RPMI7951 (cell line): Measurements from ENCODE around the gene TMEM212. TPM values are rescaled to one million over a fixed set of nuclear protein-coding genes. Genes with fewer than 3 reads are reported as not detected.
"Not testable (repeated sequence)": the region's sequence is repeated elsewhere in the genome, so short reads cannot be mapped to it uniquely, and the experiment has no call there.

ENCODE experiments used
- DNase-seq: peaks from one replicate; pipeline ENCODE4 v3.0.0-alpha.2; 2012; ENCODE audit warnings: low read depth
- total RNA-seq: library from RNA; depleted of rRNA; stranded (reverse); fragments of >200 nt; shearing (Covaris generic); gene quantifications from 2 replicates; pipeline ENCODE4 v1.2.3, GENCODE V29; 2014

TMEM212 gene
- total RNA-seq, 1 experiment from 2014 or later: not detected

- no peak for DNase-seq
Measured at GRCh38 chr3:171813278-171813896, 29.8 kb upstream of the TMEM212 start.

- peak; percentile 59 for DNase-seq
Measured at GRCh38 chr3:171813897-171814460, 29.2 kb upstream of the TMEM212 start.

GRCh38 chr3:171814662-171815061 lies 28.5 kb upstream of the TMEM212 start:
- not testable (repeated sequence) for DNase-seq

- DNase-seq: peak; percentile 70
Measured at GRCh38 chr3:171815973-171816595, 27.1 kb upstream of the TMEM212 start.

GRCh38 chr3:171817074-171817800 lies 25.9 kb upstream of the TMEM212 start:
- DNase-seq: no peak

GRCh38 chr3:171821044-171821443 lies 22.1 kb upstream of the TMEM212 start:
- no peak for DNase-seq

GRCh38 chr3:171821778-171822358 lies 21.3 kb upstream of the TMEM212 start:
- no peak for DNase-seq

- DNase-seq: no peak
Measured at GRCh38 chr3:171822431-171823106, 20.6 kb upstream of the TMEM212 start.

GRCh38 chr3:171824116-171824515 lies 19.0 kb upstream of the TMEM212 start:
- no peak for DNase-seq

GRCh38 chr3:171824824-171825221 lies 18.3 kb upstream of the TMEM212 start:
- peak; percentile 77 for DNase-seq

- DNase-seq: peak; percentile 83
Measured at GRCh38 chr3:171825222-171825828, 17.8 kb upstream of the TMEM212 start.

GRCh38 chr3:171827385-171827784 lies 15.8 kb upstream of the TMEM212 start:
- no peak for DNase-seq

- no peak for DNase-seq
Measured at GRCh38 chr3:171827836-171828458, 15.2 kb upstream of the TMEM212 start.

- DNase-seq: no peak
Measured at GRCh38 chr3:171828902-171829770, 14.0 kb upstream of the TMEM212 start.

- DNase-seq: peak; percentile 88
Measured at GRCh38 chr3:171829841-171830517, 13.2 kb upstream of the TMEM212 start.

GRCh38 chr3:171830518-171830875 lies 12.7 kb upstream of the TMEM212 start:
- no peak for DNase-seq

GRCh38 chr3:171831936-171832335 lies 11.2 kb upstream of the TMEM212 start:
- no peak for DNase-seq

GRCh38 chr3:171832989-171833388 lies 10.2 kb upstream of the TMEM212 start:
- DNase-seq: no peak

GRCh38 chr3:171833789-171834460 lies 9.2 kb upstream of the TMEM212 start:
- DNase-seq: peak; percentile 49
